Smooth muscle cell (in vitro differentiated cells): ENCODE measurements around the gene IL31RA. TPM values are rescaled to one million over a fixed set of nuclear protein-coding genes. Genes with fewer than 3 reads are reported as not detected.
"Not testable (repeated sequence)": the region's sequence is repeated elsewhere in the genome, so short reads cannot be mapped to it uniquely, and the experiment has no call there.

ENCODE experiments used
- DNase-seq: peaks from one replicate; lab custom pipeline; 2025; ENCODE audit not compliant: unreplicated experiment; lab: John Stamatoyannopoulos, UW
- H2AFZ ChIP-seq: fragments of 200-600 bp; sonication (generic); 2 replicates; pipeline ENCODE4 v1.6.0; 2016; ENCODE audit warnings: antibody characterized with exemption, low read depth, mild to moderate bottlenecking
- H3F3A ChIP-seq: fragments of 200-600 bp; sonication (generic); 2 replicates; pipeline ENCODE4 v1.6.0; 2017; ENCODE audit warnings: antibody characterized with exemption, low read depth
- H3K27ac ChIP-seq: fragments of 200-600 bp; sonication (generic); 2 replicates; pipeline ENCODE4 v1.5.1; 2016; ENCODE audit warnings: low read depth, mild to moderate bottlenecking
- H3K27me3 ChIP-seq: fragments of 200-600 bp; sonication (generic); 2 replicates; pipeline ENCODE4 v1.6.1; 2016; ENCODE audit warnings: low read depth, mild to moderate bottlenecking
- H3K36me3 ChIP-seq: fragments of 200-600 bp; sonication (generic); 2 replicates; pipeline ENCODE4 v1.5.1; 2016; ENCODE audit warnings: low read depth
- H3K4me1 ChIP-seq: fragments of 200-600 bp; sonication (generic); 2 replicates; pipeline ENCODE4 v1.5.1; 2016; ENCODE audit warnings: low read depth
- H3K4me2 ChIP-seq: fragments of 200-600 bp; sonication (generic); 2 replicates; pipeline ENCODE4 v1.6.0; 2016; ENCODE audit warnings: mild to moderate bottlenecking
- H3K4me3 ChIP-seq: fragments of 200-600 bp; sonication (generic); 2 replicates; pipeline ENCODE4 v1.5.1; 2016; ENCODE audit warnings: mild to moderate bottlenecking
- H3K79me2 ChIP-seq: fragments of 200-600 bp; sonication (generic); 2 replicates; pipeline ENCODE4 v1.6.0; 2016; ENCODE audit warnings: low read depth, mild to moderate bottlenecking
- H3K9ac ChIP-seq: fragments of 200-600 bp; sonication (generic); 2 replicates; pipeline ENCODE4 v1.6.0; 2016; ENCODE audit warnings: low read depth
- H3K9me3 ChIP-seq: fragments of 200-600 bp; sonication (generic); replicated peaks from 2 replicates; pipeline ENCODE4 v1.5.1; 2016; ENCODE audit warnings: low read depth
- H4K20me1 ChIP-seq: fragments of 200-600 bp; sonication (generic); 2 replicates; pipeline ENCODE4 v1.6.0; 2016; ENCODE audit warnings: low read depth
- WGBS: methylation state at CpG from one replicate; pipeline ENCODE4 v1.1.7; 2016; ENCODE audit warnings: low lambda C conversion rate; 5-methylcytosine and 5-hydroxymethylcytosine counted together
- polyA plus RNA-seq: library from polyadenylated mRNA; unstranded; fragments of >200 nt; fragmentation: Nextera tagmentation; extraction: Ambion mirVana; gene quantifications from 2 replicates; pipeline ENCODE4 v1.2.1, GENCODE V29; 2016
- total RNA-seq: library from RNA; depleted of rRNA; stranded (reverse); fragments of >200 nt; gene quantifications from 2 replicates; pipeline ENCODE4 v1.2.3, GENCODE V29; 2014
- TF ChIP-seq, protein P1 (sequence below): fragments of 200-600 bp; sonication (generic); IDR thresholded peaks from 2 replicates; pipeline ENCODE4 v1.5.1; 2017; ENCODE audit warnings: borderline replicate concordance, mild to moderate bottlenecking, antibody characterized with exemption; ENCODE audit not compliant: insufficient read depth, poor library complexity, severe bottlenecking

IL31RA gene
- total and polyA plus RNA-seq, 2 experiments from 2014 or later: 0.67 to 2.2 TPM

DNA sequence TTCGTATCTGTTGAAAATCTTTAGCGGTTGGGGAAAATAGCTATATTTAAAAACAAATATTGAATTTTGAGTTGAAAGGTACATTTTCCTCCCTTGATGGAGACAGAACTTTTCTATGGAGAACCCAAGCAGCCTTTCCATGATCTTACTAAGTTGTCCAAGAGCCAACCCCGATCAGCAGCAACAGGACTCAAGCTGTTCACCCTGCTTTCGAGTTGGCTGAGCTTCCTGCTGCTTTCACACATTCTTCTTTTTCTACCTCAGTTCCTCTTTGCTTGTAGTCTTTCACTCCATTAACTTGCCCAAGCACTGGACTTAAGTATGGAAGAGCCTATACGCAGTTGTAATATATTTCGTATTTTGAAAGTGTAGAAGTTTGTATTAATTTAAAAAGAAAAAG is 84.2 kb downstream of the IL31RA start:
- no peaks in the 10 kb centered on the region for H3K4me1 ChIP-seq
- no peak overlapping the region for H2AFZ ChIP-seq
- no peak overlapping the region for H3K9ac ChIP-seq
- no peaks in the 10 kb centered on the region for H3K9me3 ChIP-seq
- H3K27me3 ChIP-seq: no peaks in the 10 kb centered on the region
- DNase-seq: no peak
- peak overlapping the region; percentile 35 for H3K27ac ChIP-seq
- WGBS: 96% methylated on average over 6 of the region's 6 CpGs
- TF ChIP-seq, protein P1, sequence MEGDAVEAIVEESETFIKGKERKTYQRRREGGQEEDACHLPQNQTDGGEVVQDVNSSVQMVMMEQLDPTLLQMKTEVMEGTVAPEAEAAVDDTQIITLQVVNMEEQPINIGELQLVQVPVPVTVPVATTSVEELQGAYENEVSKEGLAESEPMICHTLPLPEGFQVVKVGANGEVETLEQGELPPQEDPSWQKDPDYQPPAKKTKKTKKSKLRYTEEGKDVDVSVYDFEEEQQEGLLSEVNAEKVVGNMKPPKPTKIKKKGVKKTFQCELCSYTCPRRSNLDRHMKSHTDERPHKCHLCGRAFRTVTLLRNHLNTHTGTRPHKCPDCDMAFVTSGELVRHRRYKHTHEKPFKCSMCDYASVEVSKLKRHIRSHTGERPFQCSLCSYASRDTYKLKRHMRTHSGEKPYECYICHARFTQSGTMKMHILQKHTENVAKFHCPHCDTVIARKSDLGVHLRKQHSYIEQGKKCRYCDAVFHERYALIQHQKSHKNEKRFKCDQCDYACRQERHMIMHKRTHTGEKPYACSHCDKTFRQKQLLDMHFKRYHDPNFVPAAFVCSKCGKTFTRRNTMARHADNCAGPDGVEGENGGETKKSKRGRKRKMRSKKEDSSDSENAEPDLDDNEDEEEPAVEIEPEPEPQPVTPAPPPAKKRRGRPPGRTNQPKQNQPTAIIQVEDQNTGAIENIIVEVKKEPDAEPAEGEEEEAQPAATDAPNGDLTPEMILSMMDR: no peak
- peaks cover 54% of the 10 kb centered on the region for H3F3A ChIP-seq
- no peak overlapping the region for H3K4me3 ChIP-seq
- no peak overlapping the region for H3K4me2 ChIP-seq
- H3K79me2 ChIP-seq: peaks cover 7% of the 10 kb centered on the region
- H4K20me1 ChIP-seq: peaks cover 23% of the 10 kb centered on the region
- H3K36me3 ChIP-seq: peaks cover 11% of the 10 kb centered on the region

DNA sequence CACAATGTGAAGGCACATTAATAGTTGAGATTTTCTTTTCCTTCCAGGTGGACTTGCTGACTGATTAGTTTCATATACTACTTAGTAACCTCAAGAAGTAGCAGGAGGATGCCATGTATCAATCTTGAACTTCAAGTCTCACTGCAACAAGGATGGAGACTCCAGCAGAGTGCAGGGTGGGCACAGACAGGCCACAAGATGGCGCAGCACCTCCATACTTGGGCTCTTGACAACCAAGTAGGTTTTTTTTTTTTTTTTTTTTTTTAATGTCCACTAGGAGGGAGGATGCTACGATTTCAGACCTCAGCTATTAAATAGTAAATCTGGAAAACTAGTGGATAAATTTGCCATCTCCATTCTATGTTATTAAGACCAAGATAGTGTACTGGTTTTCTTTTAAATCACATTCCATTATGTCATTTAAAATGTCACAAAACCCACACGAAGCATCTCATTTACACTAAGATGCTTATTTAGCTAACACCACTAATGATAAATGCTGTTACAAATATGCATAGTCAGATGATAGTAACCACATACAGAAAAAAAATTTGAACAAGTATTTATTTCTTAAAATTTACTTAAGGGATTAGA is 85.0 kb downstream of the IL31RA start:
- peaks cover 57% of the 10 kb centered on the region for H3F3A ChIP-seq
- DNase-seq: peak; percentile 10
- H3K4me3 ChIP-seq: no peak overlapping the region
- peaks cover 28% of the 10 kb centered on the region for H4K20me1 ChIP-seq
- H3K27ac ChIP-seq: peak overlapping the region; percentile 41
- no peaks in the 10 kb centered on the region for H3K27me3 ChIP-seq
- TF ChIP-seq, protein P1: peak; percentile 83
- no peaks in the 10 kb centered on the region for H3K9me3 ChIP-seq
- H2AFZ ChIP-seq: no peak overlapping the region
- peaks cover 20% of the 10 kb centered on the region for H3K36me3 ChIP-seq
- no peak overlapping the region for H3K9ac ChIP-seq
- no peak overlapping the region for H3K4me2 ChIP-seq
- WGBS: 21% methylated on average over 3 of the region's 3 CpGs
- H3K79me2 ChIP-seq: peaks cover 7% of the 10 kb centered on the region
- no peaks in the 10 kb centered on the region for H3K4me1 ChIP-seq

DNA sequence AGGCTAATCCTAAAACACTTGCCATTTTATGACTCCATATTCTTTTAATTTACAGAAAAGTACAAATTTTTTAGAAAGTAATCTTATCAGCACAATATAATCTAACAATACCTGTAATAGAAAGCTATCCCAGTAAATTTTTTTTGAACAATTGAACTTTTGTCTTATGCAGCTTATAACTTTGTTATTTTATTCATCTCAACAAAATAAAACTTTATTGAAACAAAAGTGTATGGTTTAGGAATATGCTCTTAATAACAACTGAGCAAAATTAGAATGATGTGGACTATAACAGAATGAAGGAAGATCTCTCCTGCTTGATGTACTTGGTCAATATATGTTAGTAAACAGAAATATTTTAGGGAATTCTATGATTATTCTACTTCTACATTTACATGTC is 86.4 kb downstream of the IL31RA start:
- not testable (repeated sequence) for H2AFZ ChIP-seq, H3K79me2 ChIP-seq, H3K4me1 ChIP-seq, H3K4me2 ChIP-seq, DNase-seq, H3K27me3 ChIP-seq, H3K4me3 ChIP-seq, H3K9ac ChIP-seq, H3K9me3 ChIP-seq
- H3K27ac ChIP-seq: peak overlapping the region; percentile 41
- H3F3A ChIP-seq: peaks cover 64% of the 10 kb centered on the region
- H4K20me1 ChIP-seq: peaks cover 40% of the 10 kb centered on the region
- peaks cover 33% of the 10 kb centered on the region for H3K36me3 ChIP-seq

GRCh38 chr5:55941154-55941553 is 90.0 kb downstream of the IL31RA start:
- WGBS: 94% methylated on average over 4 of the region's 4 CpGs
- not testable (repeated sequence) for H3K4me1 ChIP-seq, H3K9ac ChIP-seq, H3K4me3 ChIP-seq, H3K27me3 ChIP-seq, DNase-seq, H3K9me3 ChIP-seq, H2AFZ ChIP-seq, H3K4me2 ChIP-seq
- Histone ChIP-seq H3K79me2 (peaks cover 18% of the 10 kb centered on the region), H3F3A (peaks cover 49% of the 10 kb centered on the region), H3K36me3 (peaks cover 43% of the 10 kb centered on the region), H4K20me1 (peaks cover 72% of the 10 kb centered on the region), H3K27ac (peak overlapping the region; percentile 34)

- H3K9ac ChIP-seq: no peak overlapping the region
- H3K4me2 ChIP-seq: no peak overlapping the region
- H3K79me2 ChIP-seq: peaks cover 84% of the 10 kb centered on the region
- peaks cover 88% of the 10 kb centered on the region for H4K20me1 ChIP-seq
- H2AFZ ChIP-seq: no peak overlapping the region
- H3K9me3 ChIP-seq: peaks cover 3% of the 10 kb centered on the region
- H3K27me3 ChIP-seq: no peaks in the 10 kb centered on the region
- TF ChIP-seq, protein P1: no peak
- no peak for DNase-seq
- H3K4me3 ChIP-seq: no peak overlapping the region
- peak overlapping the region; percentile 17 for H3K27ac ChIP-seq
- peaks cover 56% of the 10 kb centered on the region for H3K36me3 ChIP-seq
- 100% methylated on average over 1 of the region's 1 CpG for WGBS
- H3K4me1 ChIP-seq: no peaks in the 10 kb centered on the region
- peaks cover 24% of the 10 kb centered on the region for H3F3A ChIP-seq
Measured at GRCh38 chr5:55959208-55959607, 108.1 kb downstream of the IL31RA start.
